Stomach (tissue), 9 donors: ENCODE data around the gene CHEK1. TPM values are rescaled to one million over a fixed set of nuclear protein-coding genes. Genes with fewer than 3 reads are reported as not detected.

ENCODE experiments used
- DNase-seq, 2 donors: peaks; one replicate each; pipeline versions ENCODE4 v3.0.0 to v3.0.0-alpha.2; 2013 to 2019
- H3K27ac ChIP-seq, 5 donors: fragments of 200-600 bp in 4 of 5; sonication (generic) in 4 of 5; one replicate each; pipeline ENCODE4 v1.5.1; 2013 to 2019; ENCODE audit warnings: mild to moderate bottlenecking in 1 of 5, moderate library complexity in 1 of 5
- H3K27me3 ChIP-seq, 3 donors: fragments of 200-600 bp; sonication (generic); one replicate each; pipeline ENCODE4 v1.5.1; 2017 to 2019; ENCODE audit warnings: mixed run types in 1 of 3
- H3K36me3 ChIP-seq, 4 donors: fragments of 200-600 bp; sonication (generic); 1 replicate in 3 of 4; 2 replicates in 1 of 4; pipeline ENCODE4 v1.5.1; 2016 to 2019
- H3K4me1 ChIP-seq, 4 donors: fragments of 200-600 bp; sonication (generic); one replicate each; pipeline ENCODE4 v1.5.1; 2016 to 2019
- H3K4me3 ChIP-seq, 4 donors: fragments of 200-600 bp; sonication (generic) in 3 of 4; one replicate each; pipeline ENCODE4 v1.5.1; 2016 to 2019; ENCODE audit warnings: mild to moderate bottlenecking in 1 of 4
- H3K9me3 ChIP-seq, 4 donors: fragments of 200-600 bp; sonication (generic); one replicate each; pipeline ENCODE4 v1.5.1; 2016 to 2019
- CTCF ChIP-seq, 7 experiments: fragments of 450-650 bp in 4 of 7; fragments of 200-600 bp in 3 of 7; sonication (generic) in 3 of 7; IDR thresholded peaks; one replicate each; pipeline ENCODE4 v1.5.1; 2016 to 2019; ENCODE audit warnings: antibody characterized with exemption in 7 of 7, control low read depth in 2 of 7, mild to moderate bottlenecking in 1 of 7
- EP300 ChIP-seq: sonication (generic); formaldehyde crosslinking; IDR thresholded peaks from one replicate; pipeline ENCODE4 v1.6.1; 2017; ENCODE audit warnings: antibody characterized with exemption
- POLR2A ChIP-seq, 4 donors: fragments of 450-650 bp; IDR thresholded peaks; one replicate each; pipeline ENCODE4 v1.6.1; 2016; ENCODE audit warnings: antibody characterized with exemption in 4 of 4, control low read depth in 2 of 4, mild to moderate bottlenecking in 1 of 4, moderate library complexity in 1 of 4
- POLR2AphosphoS5 ChIP-seq, 3 donors: sonication (generic); formaldehyde crosslinking; IDR thresholded peaks; one replicate each; pipeline ENCODE4 v1.6.1; 2016; ENCODE audit warnings: antibody characterized with exemption in 3 of 3
- WGBS, 5 donors: extraction: QIAGEN DNeasy Blood & Tissue Kit in 3 of 5; methylation state at CpG; one replicate each; pipeline versions ENCODE4 v1.1.5 to v1.1.7; 2013 to 2018; 5-methylcytosine and 5-hydroxymethylcytosine counted together
- intact Hi-C: fragments of 100-400 bp; cut with DNase I; formaldehyde crosslinking; loops from one replicate; pipeline ENCODE4 v1.15.1; 2023; ENCODE audit warnings: low total_unique reads
- polyA plus RNA-seq, 3 donors: library from polyadenylated mRNA; stranded (reverse); fragments of 200-250 nt; gene quantifications; one replicate each; pipeline ENCODE4 v1.2.3, GENCODE V29; 2013
- total RNA-seq, 5 donors: library from RNA; depleted of rRNA; stranded (reverse); fragments of >200 nt; gene quantifications; one replicate each; pipeline versions ENCODE4 v1.1.0 to v1.2.3, GENCODE V29; 2014 to 2016
- donor health status: healthy with polysubstance abuse.
- donor health status: Bipolar disorder and iron deficiency.
- donor health status: healthy.

CHEK1 gene
- total and polyA plus RNA-seq, 8 donors: 0.14 to 19.3 (median 3.4) TPM; not detected in 1

- no peak for TF ChIP-seq CTCF (IDR thresholded peaks at IDR 0.05)
- peak in 1 of 2 donors; percentile 78 for DNase-seq
- intact Hi-C loops: no loop called here
- Histone ChIP-seq H3K4me1 (peaks cover 14 to 34% (median 24%) of the 10 kb centered on the region in 4 donors), H3K9me3 (no peaks in the 10 kb centered on the region), H3K4me3 (peak overlapping the region; percentile 65 to 97 (median 76)), H3K36me3 (peaks cover 0 to 18% (median 9%) of the 10 kb centered on the region in 4 donors), H3K27me3 (no peaks in the 10 kb centered on the region), H3K27ac (peak overlapping the region; percentile 90 to 97 (median 96))
- 0 to 1% (median 0%) methylated on average over 18 of the region's 18 CpGs for WGBS, 5 donors
These were observed 1.5 kb downstream of the CHEK1 start for GRCh38 chr11:125626288-125626950.

GRCh38 chr11:125627236-125627910 lies 2.4 kb downstream of the CHEK1 start:
- H3K9me3 ChIP-seq: no peaks in the 10 kb centered on the region
- no peak overlapping the region for H3K27ac ChIP-seq
- H3K4me3 ChIP-seq: no peak overlapping the region
- WGBS, 5 donors: 62 to 66% (median 64%) methylated on average over 7 of the region's 7 CpGs
- H3K4me1 ChIP-seq: peaks cover 14 to 28% (median 24%) of the 10 kb centered on the region in 4 donors
- H3K36me3 ChIP-seq: peaks cover 0 to 9% (median 2%) of the 10 kb centered on the region in 4 donors
- no peaks in the 10 kb centered on the region for H3K27me3 ChIP-seq
- intact Hi-C loops: no loop called here
- no peak for DNase-seq
- TF ChIP-seq CTCF (IDR thresholded peaks at IDR 0.05) (no peak), POLR2A (IDR thresholded peaks at IDR 0.05) (no peak), POLR2AphosphoS5 (IDR thresholded peaks at IDR 0.05) (no peak), EP300 (no peak)

GRCh38 chr11:125637840-125638239 lies 12.9 kb downstream of the CHEK1 start:
- intact Hi-C loops: no loop called here
- WGBS, 5 donors: 84 to 92% (median 85%) methylated on average over 3 of the region's 3 CpGs
- TF ChIP-seq POLR2AphosphoS5 (IDR thresholded peaks at IDR 0.05): no peak
- TF ChIP-seq CTCF (IDR thresholded peaks at IDR 0.05): no peak
- no peak for TF ChIP-seq EP300
- no peak for TF ChIP-seq POLR2A (IDR thresholded peaks at IDR 0.05)
- Histone ChIP-seq H3K27ac (no peak overlapping the region), H3K36me3 (peaks cover 0 to 33% (median 13%) of the 10 kb centered on the region in 4 donors), H3K9me3 (no peaks in the 10 kb centered on the region), H3K27me3 (no peaks in the 10 kb centered on the region), H3K4me1 (no peaks in the 10 kb centered on the region), H3K4me3 (no peak overlapping the region)
- DNase-seq: no peak

GRCh38 chr11:125638315-125638714 lies 13.4 kb downstream of the CHEK1 start:
- intact Hi-C loops: no loop called here
- WGBS, 5 donors: 88 to 100% (median 92%) methylated on average over 1 of the region's 1 CpG
- Histone ChIP-seq H3K27me3 (no peaks in the 10 kb centered on the region), H3K36me3 (peaks cover 0 to 32% (median 12%) of the 10 kb centered on the region in 4 donors), H3K27ac (no peak overlapping the region), H3K4me1 (no peaks in the 10 kb centered on the region), H3K9me3 (no peaks in the 10 kb centered on the region), H3K4me3 (no peak overlapping the region)
- DNase-seq: no peak
- TF ChIP-seq EP300: no peak
- no peak for TF ChIP-seq CTCF (IDR thresholded peaks at IDR 0.05)
- TF ChIP-seq POLR2AphosphoS5 (IDR thresholded peaks at IDR 0.05): no peak
- no peak for TF ChIP-seq POLR2A (IDR thresholded peaks at IDR 0.05)
